Trophoblast cell (in vitro differentiated cells and primary cell): ENCODE measurements around the gene RPL19.

ENCODE experiments used
- DNase-seq, 2 donors: peaks; one replicate each; pipeline ENCODE4 v3.0.0-alpha.2; 2016
- H2AFZ ChIP-seq: 2 replicates; pipeline ENCODE4 v1.6.1; 2013; ENCODE audit warnings: low read length, moderate library complexity, mild to moderate bottlenecking; ENCODE audit not compliant: insufficient read depth, poor library complexity
- H2AK5ac ChIP-seq: 2 replicates; pipeline ENCODE4 v1.6.1; 2013; ENCODE audit warnings: mild to moderate bottlenecking, low read length
- H2BK120ac ChIP-seq: 2 replicates; pipeline ENCODE4 v1.6.1; 2013; ENCODE audit warnings: low read length, mild to moderate bottlenecking, moderate library complexity; ENCODE audit not compliant: insufficient read depth, poor library complexity
- H2BK12ac ChIP-seq: 2 replicates; pipeline ENCODE4 v1.6.1; 2013; ENCODE audit warnings: mild to moderate bottlenecking, low read length, moderate library complexity
- H2BK5ac ChIP-seq: 2 replicates; pipeline ENCODE4 v1.6.1; 2013; ENCODE audit warnings: low read length, low read depth, moderate library complexity, mild to moderate bottlenecking; ENCODE audit not compliant: poor library complexity
- H3K14ac ChIP-seq: 2 replicates; pipeline ENCODE4 v1.6.1; 2013; ENCODE audit warnings: mild to moderate bottlenecking, low read length
- H3K18ac ChIP-seq: 2 replicates; pipeline ENCODE4 v1.6.1; 2013; ENCODE audit warnings: mild to moderate bottlenecking, low read length
- H3K23ac ChIP-seq: 2 replicates; pipeline ENCODE4 v1.6.1; 2013; ENCODE audit warnings: low read length
- H3K27ac ChIP-seq: 2 replicates; pipeline ENCODE4 v1.5.1; 2013; ENCODE audit warnings: low read depth, mild to moderate bottlenecking, inconsistent platforms, low read length, moderate library complexity
- H3K27me3 ChIP-seq: 2 replicates; pipeline ENCODE4 v1.6.1; 2013; ENCODE audit warnings: inconsistent platforms, mild to moderate bottlenecking, low read length, moderate library complexity; ENCODE audit not compliant: insufficient read depth
- H3K36me3 ChIP-seq, 2 experiments: 1 replicate in 1 of 2; 2 replicates in 1 of 2; pipeline ENCODE4 v1.6.1; 2013; ENCODE audit warnings: low read length in 2 of 2, mild to moderate bottlenecking in 2 of 2, moderate library complexity in 1 of 2; ENCODE audit not compliant: insufficient read depth in 2 of 2, control insufficient read depth in 1 of 2
- H3K4ac ChIP-seq: 2 replicates; pipeline ENCODE4 v1.6.1; 2013; ENCODE audit warnings: low read depth, mild to moderate bottlenecking, low read length, moderate library complexity
- H3K4me1 ChIP-seq, 2 experiments: 1 replicate in 1 of 2; 2 replicates in 1 of 2; pipeline ENCODE4 v1.6.1; 2013; ENCODE audit warnings: low read length in 2 of 2, mild to moderate bottlenecking in 2 of 2, moderate library complexity in 1 of 2; ENCODE audit not compliant: insufficient read depth in 2 of 2, control insufficient read depth in 1 of 2
- H3K4me2 ChIP-seq: 2 replicates; pipeline ENCODE4 v1.6.1; 2013; ENCODE audit warnings: inconsistent platforms, mild to moderate bottlenecking, low read length, moderate library complexity
- H3K4me3 ChIP-seq: 2 replicates; pipeline ENCODE4 v1.5.1; 2013; ENCODE audit warnings: mild to moderate bottlenecking, low read depth, low read length, inconsistent platforms
- H3K79me1 ChIP-seq: one replicate; pipeline ENCODE4 v1.6.1; 2013; ENCODE audit warnings: low read length
- H3K79me2 ChIP-seq: 2 replicates; pipeline ENCODE4 v1.6.1; 2013; ENCODE audit warnings: low read length, mild to moderate bottlenecking; ENCODE audit not compliant: control insufficient read depth, insufficient read depth, poor library complexity
- H3K9ac ChIP-seq: 2 replicates; pipeline ENCODE4 v1.6.1; 2013; ENCODE audit warnings: mild to moderate bottlenecking, low read length
- H3K9me3 ChIP-seq: 2 replicates; pipeline ENCODE4 v1.6.1; 2013; ENCODE audit warnings: low read depth, mild to moderate bottlenecking, control low read depth, inconsistent platforms, low read length; ENCODE audit not compliant: insufficient read depth
- H4K12ac ChIP-seq: 2 replicates; pipeline ENCODE4 v1.6.1; 2013; ENCODE audit warnings: low read depth, mild to moderate bottlenecking, low read length, moderate library complexity
- H4K8ac ChIP-seq: 2 replicates; pipeline ENCODE4 v1.6.1; 2013; ENCODE audit warnings: low read depth, mild to moderate bottlenecking, low read length, moderate library complexity
- H4K91ac ChIP-seq: one replicate; pipeline ENCODE4 v1.6.1; 2013; ENCODE audit warnings: low read depth, mild to moderate bottlenecking, low read length, moderate library complexity
- WGBS: extraction: QIAGEN DNeasy Blood & Tissue Kit; methylation state at CpG from one replicate; pipeline ENCODE4 v1.1.7; 2013; ENCODE audit warnings: missing lambda C conversion rate; ENCODE audit not compliant: insufficient read length, insufficient coverage; ENCODE audit errors: extremely low coverage; 5-methylcytosine and 5-hydroxymethylcytosine counted together

The RPL19 gene

DNA sequence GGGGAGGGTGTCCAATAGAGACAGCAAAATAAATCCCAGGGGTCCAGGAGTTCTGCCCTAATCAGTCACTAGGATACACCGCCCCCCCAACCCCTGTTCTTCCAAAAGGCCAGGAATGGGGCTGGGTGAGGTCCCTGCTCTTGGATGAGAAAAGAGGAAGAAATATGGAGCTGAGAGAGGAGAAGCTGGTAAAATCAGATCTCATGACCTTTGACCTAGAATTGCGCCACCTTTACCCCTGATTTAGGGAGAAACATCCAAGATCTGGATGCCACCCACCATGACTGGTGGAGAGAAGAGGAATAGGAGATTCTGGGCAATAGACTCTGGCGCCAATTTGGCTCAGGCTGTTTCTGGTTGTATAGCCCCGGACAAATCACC, 1.9 kb upstream of the RPL19 start:
- WGBS, result no CpG with 5 or more reads among the region's 4 CpGs
- Histone ChIP-seq H4K91ac (peak overlapping the region; percentile 28), H2BK5ac (no peak overlapping the region), H3K79me1 (peaks cover 7% of the 10 kb centered on the region), H4K12ac (peak overlapping the region; percentile 34), H2BK120ac (no peak overlapping the region), H3K14ac (no peak overlapping the region), H3K4me3 (peak overlapping the region; percentile 53), H3K9me3 (no peaks in the 10 kb centered on the region), H3K4ac (no peak overlapping the region), H3K9ac (no peak overlapping the region), H3K18ac (no peak overlapping the region), H3K79me2 (peaks cover 9% of the 10 kb centered on the region), H3K27me3 (no peaks in the 10 kb centered on the region), H3K4me2 (peak overlapping the region; percentile 94), H2AFZ (peak overlapping the region; percentile 17), H3K4me1 (peaks cover 12 to 21% of the 10 kb centered on the region in 2 experiments), H2AK5ac (peak overlapping the region; percentile 23), H3K23ac (no peak overlapping the region), H3K27ac (no peak overlapping the region), H2BK12ac (no peak overlapping the region), H3K36me3 (peaks cover 14 to 20% of the 10 kb centered on the region in 2 experiments), H4K8ac (peak overlapping the region; percentile 51)
- peak in 1 of 2 donors; percentile 14 for DNase-seq

DNA sequence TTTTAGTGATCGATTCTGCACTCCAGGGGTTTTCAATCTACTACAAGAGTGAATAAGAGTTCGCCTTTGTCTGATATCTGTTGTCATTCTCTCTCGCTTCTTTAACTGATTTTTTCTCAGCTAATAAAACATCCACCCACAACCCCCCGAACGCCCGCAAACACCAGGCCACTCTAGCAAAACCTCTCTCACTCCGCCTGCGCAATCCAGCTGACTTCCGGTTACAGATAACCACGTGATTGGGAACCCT, 338 bp upstream of the RPL19 start:
- H4K12ac ChIP-seq, result peak overlapping the region; percentile 78
- peak overlapping the region; percentile 92 for H4K8ac ChIP-seq
- H3K9me3 ChIP-seq, result no peaks in the 10 kb centered on the region
- no peak overlapping the region for H3K4ac ChIP-seq
- no peak overlapping the region for H2BK12ac ChIP-seq
- WGBS, result no CpG with 5 or more reads among the region's 10 CpGs
- H2AFZ ChIP-seq, result peak overlapping the region; percentile 50
- peaks cover 9% of the 10 kb centered on the region for H3K79me2 ChIP-seq
- H3K14ac ChIP-seq, result no peak overlapping the region
- peak overlapping the region; percentile 71 for H4K91ac ChIP-seq
- H3K36me3 ChIP-seq, result peaks cover 28 to 36% of the 10 kb centered on the region in 2 experiments
- peaks cover 7% of the 10 kb centered on the region for H3K79me1 ChIP-seq
- H3K9ac ChIP-seq, result no peak overlapping the region
- peak overlapping the region; percentile 89 for H3K4me2 ChIP-seq
- H3K4me1 ChIP-seq, result peaks cover 12 to 20% of the 10 kb centered on the region in 2 experiments
- DNase-seq, result peak; percentile 82 to 95
- H2AK5ac ChIP-seq, result no peak overlapping the region
- H3K18ac ChIP-seq, result no peak overlapping the region
- H2BK5ac ChIP-seq, result no peak overlapping the region
- H3K23ac ChIP-seq, result no peak overlapping the region
- H3K4me3 ChIP-seq, result no peak overlapping the region
- H2BK120ac ChIP-seq, result no peak overlapping the region
- no peak overlapping the region for H3K27ac ChIP-seq
- H3K27me3 ChIP-seq, result no peaks in the 10 kb centered on the region

DNA sequence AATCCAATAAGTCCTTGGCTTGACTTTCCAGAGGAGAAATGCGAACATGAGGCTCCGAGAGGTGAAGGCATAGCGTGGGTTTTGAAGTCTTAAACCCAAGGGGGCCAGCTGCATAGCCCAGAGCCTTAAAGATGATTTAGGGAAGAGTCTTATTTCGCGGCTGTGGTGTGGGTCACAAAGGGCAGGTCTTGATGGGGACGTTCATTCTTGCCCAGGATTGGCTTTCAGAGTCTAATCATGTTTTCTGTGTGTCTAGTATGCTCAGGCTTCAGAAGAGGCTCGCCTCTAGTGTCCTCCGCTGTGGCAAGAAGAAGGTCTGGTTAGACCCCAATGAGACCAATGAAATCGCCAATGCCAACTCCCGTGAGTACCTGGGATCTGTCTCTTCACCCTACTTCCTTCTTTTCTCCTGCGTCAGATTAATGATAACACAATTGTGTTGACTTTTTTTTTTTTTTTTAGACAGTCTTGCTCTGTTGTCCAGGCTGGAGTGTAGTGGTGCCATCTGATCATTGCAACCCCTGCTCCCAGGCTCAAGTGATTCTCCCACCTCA, 951 bp downstream of the RPL19 start:
- no CpG with 5 or more reads among the region's 11 CpGs for WGBS
- no peak overlapping the region for H3K18ac ChIP-seq
- H3K27me3 ChIP-seq, result no peaks in the 10 kb centered on the region
- H3K23ac ChIP-seq, result no peak overlapping the region
- no peak overlapping the region for H2AK5ac ChIP-seq
- H3K27ac ChIP-seq, result peak overlapping the region; percentile 80
- H3K4me3 ChIP-seq, result peak overlapping the region; percentile 59
- no peak overlapping the region for H2BK5ac ChIP-seq
- peaks cover 9% of the 10 kb centered on the region for H3K79me2 ChIP-seq
- H3K9me3 ChIP-seq, result no peaks in the 10 kb centered on the region
- H3K36me3 ChIP-seq, result peaks cover 31 to 41% of the 10 kb centered on the region in 2 experiments
- no peak overlapping the region for H2AFZ ChIP-seq
- H2BK12ac ChIP-seq, result no peak overlapping the region
- peak overlapping the region; percentile 47 for H4K8ac ChIP-seq
- peak overlapping the region; percentile 41 for H4K12ac ChIP-seq
- DNase-seq, result no peak
- H3K4me1 ChIP-seq, result peaks cover 12 to 17% of the 10 kb centered on the region in 2 experiments
- peaks cover 7% of the 10 kb centered on the region for H3K79me1 ChIP-seq
- no peak overlapping the region for H2BK120ac ChIP-seq
- H3K4me2 ChIP-seq, result peak overlapping the region; percentile 89
- peak overlapping the region; percentile 41 for H3K4ac ChIP-seq
- peak overlapping the region; percentile 100 for H3K9ac ChIP-seq
- H4K91ac ChIP-seq, result no peak overlapping the region
- no peak overlapping the region for H3K14ac ChIP-seq

DNA sequence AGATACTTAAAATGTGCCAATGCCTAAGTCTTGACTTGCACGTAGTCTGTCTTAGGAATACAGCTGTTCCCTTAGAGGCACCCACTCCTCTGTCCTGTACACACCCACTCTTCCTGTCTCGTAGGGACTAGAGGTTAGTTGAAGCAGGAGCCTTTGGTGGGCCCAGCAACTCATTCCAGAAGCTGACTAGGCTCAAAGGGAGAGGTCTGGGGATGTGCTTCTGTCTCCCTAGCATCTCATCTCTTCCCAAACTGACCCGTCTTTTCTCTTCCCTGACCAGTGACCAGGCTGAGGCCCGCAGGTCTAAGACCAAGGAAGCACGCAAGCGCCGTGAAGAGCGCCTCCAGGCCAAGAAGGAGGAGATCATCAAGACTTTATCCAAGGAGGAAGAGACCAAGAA, 4.2 kb downstream of the RPL19 start:
- Histone ChIP-seq H2BK5ac (no peak overlapping the region), H2AFZ (no peak overlapping the region), H3K4ac (no peak overlapping the region), H3K79me2 (peaks cover 9% of the 10 kb centered on the region), H3K4me2 (no peak overlapping the region), H3K79me1 (peaks cover 7% of the 10 kb centered on the region), H2BK12ac (no peak overlapping the region), H4K8ac (no peak overlapping the region), H3K4me1 (peaks cover 4 to 7% of the 10 kb centered on the region in 2 experiments), H3K4me3 (no peak overlapping the region), H3K23ac (no peak overlapping the region), H4K12ac (no peak overlapping the region), H3K18ac (no peak overlapping the region), H3K27ac (no peak overlapping the region), H4K91ac (no peak overlapping the region), H3K9me3 (peaks cover 2% of the 10 kb centered on the region), H2AK5ac (no peak overlapping the region), H3K36me3 (peaks cover 31 to 41% of the 10 kb centered on the region in 2 experiments), H3K14ac (no peak overlapping the region), H2BK120ac (no peak overlapping the region), H3K9ac (no peak overlapping the region), H3K27me3 (peaks cover 4% of the 10 kb centered on the region)
- no peak for DNase-seq
- WGBS, result no CpG with 5 or more reads among the region's 8 CpGs
